Measurements from ENCODE around the gene RAI1.

GRCh38 chr17:17736205-17737183 is 55.2 kb downstream of the RAI1 start:
- TF ChIP-seq POLR2A (IDR thresholded peaks at IDR 0.05), result no peak
- TF ChIP-seq, protein P1, sequence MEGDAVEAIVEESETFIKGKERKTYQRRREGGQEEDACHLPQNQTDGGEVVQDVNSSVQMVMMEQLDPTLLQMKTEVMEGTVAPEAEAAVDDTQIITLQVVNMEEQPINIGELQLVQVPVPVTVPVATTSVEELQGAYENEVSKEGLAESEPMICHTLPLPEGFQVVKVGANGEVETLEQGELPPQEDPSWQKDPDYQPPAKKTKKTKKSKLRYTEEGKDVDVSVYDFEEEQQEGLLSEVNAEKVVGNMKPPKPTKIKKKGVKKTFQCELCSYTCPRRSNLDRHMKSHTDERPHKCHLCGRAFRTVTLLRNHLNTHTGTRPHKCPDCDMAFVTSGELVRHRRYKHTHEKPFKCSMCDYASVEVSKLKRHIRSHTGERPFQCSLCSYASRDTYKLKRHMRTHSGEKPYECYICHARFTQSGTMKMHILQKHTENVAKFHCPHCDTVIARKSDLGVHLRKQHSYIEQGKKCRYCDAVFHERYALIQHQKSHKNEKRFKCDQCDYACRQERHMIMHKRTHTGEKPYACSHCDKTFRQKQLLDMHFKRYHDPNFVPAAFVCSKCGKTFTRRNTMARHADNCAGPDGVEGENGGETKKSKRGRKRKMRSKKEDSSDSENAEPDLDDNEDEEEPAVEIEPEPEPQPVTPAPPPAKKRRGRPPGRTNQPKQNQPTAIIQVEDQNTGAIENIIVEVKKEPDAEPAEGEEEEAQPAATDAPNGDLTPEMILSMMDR (IDR thresholded peaks at IDR 0.05), result no peak

Measured in suprapubic skin (tissue), 3 donors.